Activated naive CD8-positive, alpha-beta T cell treated with anti-CD3 and anti-CD28 coated beads for 36 hours (primary cell): ENCODE measurements around the gene PXMP2. TPM values are rescaled to one million over a fixed set of nuclear protein-coding genes. Genes with fewer than 3 reads are reported as not detected.
"Not testable (repeated sequence)": the region's sequence is repeated elsewhere in the genome, so short reads cannot be mapped to it uniquely, and the experiment has no call there.

Experiments used
- DNase-seq: peaks from one replicate; pipeline ENCODE4 v3.0.0; 2021
- H3K27ac Mint-ChIP-seq: one replicate; pipeline ENCODE4 v1.8.0; 2022; ENCODE audit warnings: mild to moderate bottlenecking, moderate library complexity, mixed read lengths
- H3K27me3 Mint-ChIP-seq: one replicate; pipeline ENCODE4 v1.8.0; 2022; ENCODE audit warnings: mild to moderate bottlenecking, mixed read lengths
- H3K36me3 Mint-ChIP-seq: one replicate; pipeline ENCODE4 v1.8.0; 2021; ENCODE audit warnings: mild to moderate bottlenecking, mixed read lengths
- H3K4me1 Mint-ChIP-seq: one replicate; pipeline ENCODE4 v1.8.0; 2021; ENCODE audit warnings: mixed read lengths
- H3K4me3 Mint-ChIP-seq: one replicate; pipeline ENCODE4 v1.8.0; 2022; ENCODE audit warnings: mild to moderate bottlenecking, moderate library complexity, mixed read lengths
- H3K9me3 Mint-ChIP-seq: one replicate; pipeline ENCODE4 v1.8.0; 2022; ENCODE audit warnings: mixed read lengths
- total RNA-seq, 2 experiments: library from RNA; stranded (reverse); gene quantifications; one replicate each; pipeline ENCODE4 v1.2.3, GENCODE V29; 2021

PXMP2 gene
- total RNA-seq, 2 experiments from 2014 or later, result 18.3 to 19.0 TPM

DNA sequence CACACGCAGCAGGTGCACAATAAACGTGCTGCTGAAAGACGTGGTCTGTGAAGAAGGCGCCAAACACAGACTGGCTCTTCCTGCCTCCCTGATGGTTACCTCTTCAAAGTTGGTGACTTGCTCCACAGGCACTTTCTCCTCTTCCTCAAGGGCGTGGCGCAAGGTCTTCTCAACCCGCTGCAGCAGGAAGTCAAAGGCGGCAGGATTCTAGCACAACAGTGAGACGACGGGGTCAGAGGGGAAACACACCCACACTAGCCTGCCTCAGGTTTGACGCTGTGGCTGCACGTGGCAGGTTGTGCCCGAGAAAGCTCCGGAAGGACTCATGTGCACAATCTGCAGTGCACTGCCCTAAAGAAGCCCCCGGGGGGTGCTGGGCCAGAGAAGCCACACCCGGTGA is 15.3 kb upstream of the PXMP2 start:
- Mint-ChIP-seq H3K36me3 (peaks cover 43% of the 10 kb centered on the region), H3K4me3 (no peak overlapping the region), H3K27me3 (no peaks in the 10 kb centered on the region), H3K4me1 (no peaks in the 10 kb centered on the region), H3K9me3 (no peaks in the 10 kb centered on the region), H3K27ac (no peak overlapping the region)
- DNase-seq, result no peak

DNA sequence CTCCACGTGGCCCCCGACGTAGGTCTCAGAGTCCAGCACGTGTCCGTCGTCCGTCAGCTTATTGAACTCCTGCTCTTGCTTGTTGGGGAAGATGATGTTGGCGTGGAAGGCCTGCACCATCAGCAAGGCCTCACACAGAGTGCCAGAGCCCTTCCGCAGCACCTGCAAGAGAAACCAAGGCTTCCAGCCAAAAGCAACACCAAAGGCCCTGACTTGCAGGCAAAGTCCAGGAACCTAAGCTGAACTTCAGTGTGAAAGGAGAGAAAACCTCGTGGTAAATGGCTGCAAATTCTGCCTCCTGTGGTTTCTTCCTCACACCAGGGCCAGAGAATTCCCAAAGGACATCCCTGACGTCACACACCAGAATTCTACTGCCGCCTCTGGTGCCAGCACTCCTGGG is 14.7 kb upstream of the PXMP2 start:
- Mint-ChIP-seq H3K4me1 (no peaks in the 10 kb centered on the region), H3K4me3 (no peak overlapping the region), H3K36me3 (peaks cover 44% of the 10 kb centered on the region), H3K27ac (no peak overlapping the region), H3K27me3 (no peaks in the 10 kb centered on the region), H3K9me3 (no peaks in the 10 kb centered on the region)
- no peak for DNase-seq

DNA sequence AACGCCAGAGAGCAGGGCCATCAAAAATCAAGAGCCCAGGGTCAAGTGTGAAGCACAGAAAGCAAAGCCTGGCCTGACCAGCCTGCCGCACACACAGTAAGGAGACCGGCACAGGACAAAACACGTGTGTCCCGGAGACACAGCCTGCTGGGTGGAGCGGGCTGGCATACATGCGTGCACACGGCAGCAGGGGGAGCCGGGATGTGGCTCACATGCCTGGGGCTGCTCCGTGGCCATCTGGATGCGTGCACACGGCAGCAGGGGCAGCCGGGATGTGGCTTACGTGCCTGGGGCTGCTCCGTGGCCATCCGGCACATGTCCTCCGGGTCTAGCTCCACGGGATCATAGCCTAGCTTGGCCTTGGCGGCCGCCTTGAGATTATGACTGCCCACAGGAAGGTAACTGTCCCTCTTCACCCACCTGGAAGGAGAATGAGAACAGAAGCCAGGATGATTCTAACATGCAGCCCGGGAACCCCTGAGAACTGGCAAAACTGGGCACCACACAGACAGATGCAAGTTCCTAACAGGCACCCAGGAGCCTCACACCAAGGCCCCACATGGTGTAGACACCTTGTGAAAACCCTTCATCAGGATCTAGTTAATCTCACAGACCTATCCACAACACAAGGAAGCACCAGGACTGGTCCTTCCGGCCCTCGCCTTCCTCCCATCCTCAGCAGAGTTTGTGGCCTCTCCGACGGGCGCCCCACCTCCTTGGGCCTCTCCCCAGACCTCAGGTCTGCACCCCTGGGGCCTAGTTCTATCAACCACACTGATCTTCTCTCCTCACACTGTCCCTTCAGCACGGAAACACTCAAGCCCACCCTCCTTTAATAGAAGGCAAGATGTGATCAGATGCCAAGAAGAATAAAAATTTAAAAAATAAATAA is 13.9 kb upstream of the PXMP2 start:
- H3K36me3 Mint-ChIP-seq, result peaks cover 40% of the 10 kb centered on the region
- no peak overlapping the region for H3K27ac Mint-ChIP-seq
- no peaks in the 10 kb centered on the region for H3K27me3 Mint-ChIP-seq
- no peak for DNase-seq
- no peaks in the 10 kb centered on the region for H3K9me3 Mint-ChIP-seq
- H3K4me3 Mint-ChIP-seq, result no peak overlapping the region
- H3K4me1 Mint-ChIP-seq, result no peaks in the 10 kb centered on the region

DNA sequence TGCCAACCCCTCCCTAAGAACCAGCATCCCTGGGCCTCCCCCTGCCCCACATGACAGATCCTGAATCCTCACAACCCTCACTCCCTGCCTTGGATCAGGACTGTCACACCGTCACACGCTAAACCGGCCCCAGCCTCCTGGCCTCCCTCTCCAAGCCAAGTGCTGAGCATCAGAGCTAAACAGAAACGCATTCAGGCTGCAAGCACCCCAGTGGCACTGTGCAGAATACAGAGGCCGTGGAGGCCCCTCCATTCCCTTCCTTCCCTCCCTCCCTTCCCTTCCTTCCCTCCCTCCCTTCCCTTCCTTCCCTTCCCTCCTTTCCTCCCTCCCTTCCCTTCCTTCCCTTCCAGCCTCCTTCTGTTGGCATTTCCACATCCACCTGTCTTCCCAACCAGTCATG is 12.8 kb upstream of the PXMP2 start:
- Mint-ChIP-seq H3K4me1 (no peaks in the 10 kb centered on the region), H3K27ac (peak overlapping the region; percentile 23), H3K4me3 (no peak overlapping the region), H3K9me3 (no peaks in the 10 kb centered on the region), H3K36me3 (peaks cover 34% of the 10 kb centered on the region), H3K27me3 (no peaks in the 10 kb centered on the region)
- DNase-seq, result no peak

DNA sequence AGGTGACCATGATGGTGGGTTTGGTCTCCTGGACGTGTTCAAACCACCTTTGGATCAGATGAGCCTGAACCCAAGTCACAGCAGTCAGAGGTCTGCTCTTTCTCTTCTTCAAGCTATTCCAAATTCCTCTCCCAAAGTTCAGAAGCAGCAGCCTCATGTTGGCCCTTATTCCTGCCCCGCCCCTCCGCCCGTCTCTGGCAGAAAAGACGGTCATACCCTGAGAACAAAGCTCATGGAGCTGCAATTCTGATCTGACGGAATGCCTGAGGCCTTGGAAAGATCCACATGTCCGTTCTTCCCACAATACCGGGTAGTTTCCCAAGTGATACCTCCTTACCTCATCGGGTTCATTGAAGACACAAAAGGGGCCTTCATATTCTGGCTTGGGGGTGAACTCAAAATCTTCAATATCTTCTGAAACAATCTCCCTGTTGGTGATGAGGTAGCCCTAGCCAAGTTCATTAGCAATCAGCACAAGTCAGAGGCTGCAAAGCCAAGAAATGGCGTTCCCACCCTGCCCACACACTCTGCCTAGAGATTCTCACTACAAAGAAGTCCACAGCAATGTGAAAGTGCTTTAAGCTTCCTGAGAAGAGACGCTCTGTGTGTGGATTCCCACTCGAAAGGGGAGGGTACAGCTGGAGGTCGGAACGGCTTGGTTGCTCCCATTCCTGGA is 11.5 kb upstream of the PXMP2 start:
- DNase-seq, result no peak
- H3K4me1 Mint-ChIP-seq, result no peaks in the 10 kb centered on the region
- no peaks in the 10 kb centered on the region for H3K9me3 Mint-ChIP-seq
- no peak overlapping the region for H3K27ac Mint-ChIP-seq
- no peaks in the 10 kb centered on the region for H3K27me3 Mint-ChIP-seq
- no peak overlapping the region for H3K4me3 Mint-ChIP-seq
- H3K36me3 Mint-ChIP-seq, result peaks cover 40% of the 10 kb centered on the region

DNA sequence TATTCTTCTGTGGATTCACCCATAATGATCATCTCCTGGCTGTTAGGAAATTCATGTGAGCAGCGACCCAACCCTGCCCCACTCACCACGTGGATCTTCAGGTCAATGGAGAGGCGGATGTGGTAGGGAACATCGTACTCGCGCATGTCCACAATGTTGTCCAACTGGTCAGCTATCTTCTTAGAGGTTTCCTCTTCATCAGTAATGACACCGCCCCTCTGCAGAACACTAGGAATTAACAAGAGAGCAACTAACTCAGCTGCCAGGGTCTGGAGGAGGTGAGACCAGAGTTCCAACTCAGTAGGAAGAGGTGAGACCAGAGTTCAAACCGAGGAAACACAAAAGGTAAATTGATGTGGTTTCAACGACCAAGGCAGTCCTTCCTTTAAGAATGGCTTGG is 9.9 kb upstream of the PXMP2 start:
- Mint-ChIP-seq H3K4me1 (no peaks in the 10 kb centered on the region), H3K36me3 (peaks cover 35% of the 10 kb centered on the region), H3K9me3 (no peaks in the 10 kb centered on the region), H3K4me3 (no peak overlapping the region), H3K27me3 (no peaks in the 10 kb centered on the region), H3K27ac (no peak overlapping the region)
- DNase-seq, result no peak

DNA sequence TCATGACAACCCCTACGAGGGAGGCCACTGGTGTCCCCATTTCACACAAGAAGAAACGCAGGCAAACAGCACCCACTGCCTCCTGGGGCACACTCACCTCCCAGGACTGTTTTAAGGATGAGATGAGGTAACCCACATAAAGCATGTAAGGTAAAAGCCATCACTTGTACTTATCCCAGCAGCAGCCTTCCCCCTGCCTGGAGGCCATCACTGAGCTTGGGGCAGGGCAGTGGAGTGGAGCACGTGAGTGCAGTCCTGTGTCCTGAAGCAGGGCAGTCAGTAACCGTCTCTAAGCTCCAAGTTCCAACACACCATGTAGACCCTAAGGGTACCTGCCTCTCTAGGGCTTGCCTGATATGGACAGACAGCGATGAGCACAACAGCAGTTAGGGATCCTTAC is 2.0 kb upstream of the PXMP2 start:
- peak overlapping the region; percentile 80 for H3K4me3 Mint-ChIP-seq
- peaks cover 17% of the 10 kb centered on the region for H3K4me1 Mint-ChIP-seq
- H3K27me3 Mint-ChIP-seq, result no peaks in the 10 kb centered on the region

DNA sequence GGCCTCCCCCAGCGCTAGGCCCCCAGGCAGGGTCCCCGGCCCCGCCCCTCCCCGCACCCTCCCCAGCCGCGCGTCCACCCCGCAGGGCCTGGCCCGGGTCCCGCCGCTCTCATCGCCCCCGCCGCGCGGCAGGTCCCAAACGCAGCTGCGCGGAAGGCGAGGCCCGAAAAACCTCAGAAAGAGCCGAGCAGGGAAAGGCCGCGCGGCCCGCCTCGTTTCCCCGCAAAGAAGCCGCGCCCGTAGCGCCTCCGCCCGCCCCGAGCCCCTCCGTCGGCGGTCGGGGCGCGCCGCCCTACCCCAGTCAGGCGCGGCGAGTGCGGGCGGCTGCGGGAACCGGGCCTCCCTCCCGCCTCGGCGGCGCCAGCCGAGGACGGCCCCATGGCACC is 569 bp upstream of the PXMP2 start:
- peak overlapping the region; percentile 80 for H3K4me3 Mint-ChIP-seq
- H3K9me3 Mint-ChIP-seq, result no peaks in the 10 kb centered on the region
- H3K36me3 Mint-ChIP-seq, result peaks cover 23% of the 10 kb centered on the region
- DNase-seq, result no peak
- peaks cover 17% of the 10 kb centered on the region for H3K4me1 Mint-ChIP-seq
- no peaks in the 10 kb centered on the region for H3K27me3 Mint-ChIP-seq
- peak overlapping the region; percentile 25 for H3K27ac Mint-ChIP-seq

More for the DNA sequence above, 2.0 kb upstream of the PXMP2 start:
- peaks cover 22% of the 10 kb centered on the region for H3K36me3 Mint-ChIP-seq
- no peaks in the 10 kb centered on the region for H3K9me3 Mint-ChIP-seq
- H3K27ac Mint-ChIP-seq, result peak overlapping the region; percentile 34
- DNase-seq, result no peak

DNA sequence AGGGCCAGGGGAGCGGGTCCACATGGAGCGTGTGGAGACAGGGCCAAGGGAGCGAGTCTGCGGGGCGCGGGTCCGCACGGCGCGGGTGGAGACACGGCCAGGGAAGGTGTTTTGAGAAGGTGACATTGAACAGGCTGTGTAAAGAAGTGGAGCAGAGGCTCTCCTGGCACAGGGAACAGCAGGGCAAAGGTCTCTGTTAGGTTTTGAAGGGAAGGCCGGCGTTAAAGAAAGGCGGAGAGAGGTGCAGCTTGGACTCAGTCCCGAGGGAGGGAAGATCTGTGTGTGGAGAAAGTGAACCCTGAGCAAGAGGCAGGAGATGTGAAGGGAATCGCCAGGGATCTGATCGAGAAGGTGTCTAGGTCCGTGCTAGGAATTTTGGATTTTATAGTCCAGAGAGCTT is 1.8 kb downstream of the PXMP2 start:
- peaks cover 19% of the 10 kb centered on the region for H3K36me3 Mint-ChIP-seq
- H3K4me1 Mint-ChIP-seq, result peaks cover 14% of the 10 kb centered on the region
- H3K27ac Mint-ChIP-seq, result no peak overlapping the region
- DNase-seq, result no peak
- no peaks in the 10 kb centered on the region for H3K27me3 Mint-ChIP-seq
- H3K9me3 Mint-ChIP-seq, result no peaks in the 10 kb centered on the region
- H3K4me3 Mint-ChIP-seq, result peak overlapping the region; percentile 76

DNA sequence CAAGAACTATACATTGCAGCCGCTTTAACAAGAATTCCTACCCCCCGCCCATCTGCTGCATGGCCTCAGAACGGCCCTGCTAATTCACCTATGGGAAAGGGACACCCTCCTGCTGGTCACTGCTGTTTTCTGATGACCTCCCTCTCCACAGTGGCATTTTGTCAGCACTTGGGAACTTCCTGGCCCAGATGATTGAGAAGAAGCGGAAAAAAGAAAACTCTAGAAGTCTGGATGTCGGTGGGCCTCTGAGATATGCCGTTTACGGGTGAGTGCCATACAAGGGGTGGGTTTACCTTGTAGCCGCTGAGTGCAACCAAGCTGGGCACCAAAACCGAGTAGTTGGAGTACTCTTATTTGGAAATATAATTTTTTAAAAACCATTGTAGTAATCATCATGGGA is 2.7 kb downstream of the PXMP2 start:
- Mint-ChIP-seq H3K4me1 (peaks cover 11% of the 10 kb centered on the region), H3K27ac (no peak overlapping the region), H3K27me3 (no peaks in the 10 kb centered on the region), H3K36me3 (peaks cover 17% of the 10 kb centered on the region), H3K4me3 (no peak overlapping the region), H3K9me3 (no peaks in the 10 kb centered on the region)
- no peak for DNase-seq

DNA sequence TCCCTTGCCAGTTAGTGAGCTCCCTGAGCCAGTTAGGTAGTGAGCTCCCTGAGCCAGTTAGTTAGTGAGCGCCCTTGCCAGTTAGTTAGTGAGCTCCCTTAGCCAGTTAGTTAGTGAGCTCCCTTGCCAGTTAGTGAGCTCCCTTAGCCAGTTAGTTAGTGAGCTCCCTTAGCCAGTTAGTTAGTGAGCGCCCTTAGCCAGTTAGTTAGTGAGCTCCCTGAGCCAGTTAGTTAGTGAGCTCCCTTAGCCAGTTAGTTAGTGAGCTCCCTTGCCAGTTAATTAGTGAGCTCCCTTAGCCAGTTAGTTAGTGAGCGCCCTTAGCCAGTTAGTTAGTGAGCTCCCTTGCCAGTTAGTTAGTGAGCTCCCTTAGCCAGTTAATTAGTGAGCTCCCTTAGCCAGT is 4.6 kb downstream of the PXMP2 start:
- H3K36me3 Mint-ChIP-seq, result peaks cover 17% of the 10 kb centered on the region
- DNase-seq, H3K27me3 Mint-ChIP-seq, H3K27ac Mint-ChIP-seq, H3K9me3 Mint-ChIP-seq, H3K4me1 Mint-ChIP-seq, H3K4me3 Mint-ChIP-seq: not testable (repeated sequence)

DNA sequence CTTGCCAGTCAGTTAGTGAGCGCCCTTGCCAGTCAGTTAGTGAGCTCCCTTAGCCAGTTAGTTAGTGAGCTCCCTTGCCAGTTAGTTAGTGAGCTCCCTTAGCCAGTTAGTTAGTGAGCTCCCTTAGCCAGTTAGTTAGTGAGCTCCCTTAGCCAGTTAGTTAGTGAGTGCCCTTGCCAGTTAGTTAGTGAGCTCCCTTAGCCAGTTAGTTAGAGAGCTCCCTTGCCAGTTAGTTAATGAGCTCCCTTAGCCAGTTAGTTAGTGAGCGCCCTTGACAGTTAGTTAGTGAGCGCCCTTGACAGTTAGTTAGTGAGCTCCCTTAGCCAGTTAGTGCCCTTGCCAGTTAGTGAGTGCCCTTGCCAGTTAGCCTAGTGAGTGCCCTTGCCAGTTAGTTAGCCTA is 7.5 kb downstream of the PXMP2 start:
- H3K9me3 Mint-ChIP-seq, H3K27me3 Mint-ChIP-seq, H3K27ac Mint-ChIP-seq: not testable (repeated sequence)

DNA sequence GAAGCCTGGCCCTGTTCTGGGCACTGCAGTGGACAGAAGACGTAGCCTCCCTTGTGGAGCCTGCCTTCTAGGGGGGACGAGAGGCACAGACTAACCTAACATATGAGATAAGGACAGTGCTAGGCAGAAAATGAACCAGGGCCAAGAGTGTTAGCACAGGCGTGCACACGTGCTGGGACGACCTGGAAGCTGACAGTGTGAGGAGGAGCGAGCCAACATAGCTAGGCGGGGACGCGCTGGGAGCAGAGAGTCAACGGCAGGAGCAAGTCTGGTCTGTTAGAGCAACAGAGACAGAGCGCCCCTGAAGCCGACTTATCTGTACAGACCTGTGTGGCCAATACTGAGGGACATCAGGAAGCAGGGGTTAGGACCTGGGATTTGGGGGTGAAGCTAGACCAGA is 8.0 kb downstream of the PXMP2 start:
- Mint-ChIP-seq H3K27me3 (no peaks in the 10 kb centered on the region), H3K36me3 (peaks cover 35% of the 10 kb centered on the region), H3K4me1 (peaks cover 2% of the 10 kb centered on the region), H3K4me3 (no peak overlapping the region), H3K27ac (no peak overlapping the region), H3K9me3 (no peaks in the 10 kb centered on the region)
- no peak for DNase-seq

More for the DNA sequence above, 7.5 kb downstream of the PXMP2 start:
- peaks cover 32% of the 10 kb centered on the region for H3K36me3 Mint-ChIP-seq
- not testable (repeated sequence) for DNase-seq, H3K4me3 Mint-ChIP-seq, H3K4me1 Mint-ChIP-seq

DNA sequence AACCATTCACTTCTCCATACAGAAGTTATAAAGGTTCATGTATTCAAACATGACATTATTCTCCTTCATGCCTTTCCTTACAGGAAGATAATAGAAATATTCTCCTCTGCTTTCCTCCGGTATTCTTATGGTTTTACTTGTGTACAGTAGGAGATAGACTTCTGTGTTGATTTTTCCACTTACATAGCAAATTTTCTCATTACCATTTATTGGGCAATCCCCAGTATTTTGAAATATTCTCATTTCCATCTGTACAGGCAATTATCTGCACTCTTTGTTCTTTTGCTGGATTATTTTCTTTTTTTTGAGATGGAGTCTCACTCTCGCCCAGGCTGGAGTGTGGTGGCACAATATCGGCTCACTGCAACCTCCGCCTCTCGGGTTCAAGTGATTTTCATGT is 11.0 kb downstream of the PXMP2 start:
- Mint-ChIP-seq H3K4me3 (no peak overlapping the region), H3K9me3 (no peaks in the 10 kb centered on the region), H3K36me3 (peaks cover 39% of the 10 kb centered on the region)

DNA sequence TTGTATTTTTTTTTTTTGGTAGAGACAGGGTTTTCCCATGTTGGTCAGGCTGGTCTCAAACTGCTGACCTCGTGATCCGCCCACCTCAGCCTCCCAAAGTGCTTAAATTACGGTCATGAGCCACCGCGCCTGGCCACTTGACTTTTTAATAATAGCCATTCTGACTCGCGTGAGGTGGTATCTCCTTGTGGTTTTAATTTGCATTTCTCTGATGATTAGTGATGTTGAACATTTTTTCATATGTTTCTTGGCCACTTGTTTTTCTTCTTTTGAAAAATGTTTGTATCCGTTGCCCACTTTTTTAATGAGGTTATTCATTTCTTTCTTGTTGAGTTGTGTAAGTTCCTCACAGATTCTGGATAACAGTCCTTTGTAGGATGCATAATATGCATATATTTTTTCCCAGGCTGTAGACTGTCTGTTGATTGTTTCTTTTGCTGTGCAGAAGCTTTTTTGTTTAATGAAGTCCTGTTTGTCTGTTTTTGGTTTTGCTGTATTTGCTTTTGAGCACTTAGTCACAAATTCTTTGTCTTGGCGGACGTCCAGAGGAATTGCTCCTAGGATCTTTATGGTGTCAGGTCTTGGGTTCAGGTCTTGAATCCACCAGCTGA is 12.9 kb downstream of the PXMP2 start:
- Mint-ChIP-seq H3K4me1 (peaks cover 3% of the 10 kb centered on the region), H3K27ac (no peak overlapping the region), H3K4me3 (no peak overlapping the region), H3K36me3 (peaks cover 45% of the 10 kb centered on the region), H3K27me3 (no peaks in the 10 kb centered on the region), H3K9me3 (peaks cover 1% of the 10 kb centered on the region)
- no peak for DNase-seq

More for the DNA sequence above, 11.0 kb downstream of the PXMP2 start:
- Mint-ChIP-seq H3K27me3 (no peaks in the 10 kb centered on the region), H3K27ac (no peak overlapping the region), H3K4me1 (peaks cover 3% of the 10 kb centered on the region)
- DNase-seq, result no peak
